GM19239 (cell line): ENCODE results near the gene LRP1B.
A peak's percentile ranks its signal among the peaks of the same experiment; 100 is the strongest.

ENCODE experiments used
- DNase-seq: peaks from one replicate; pipeline ENCODE4 v3.0.0; 2011; ENCODE audit warnings: low spot score; ENCODE audit not compliant: insufficient read length
- FAIRE-seq: peaks from 2 replicates; lab custom pipeline; 2011; peaks lifted over from hg19 to GRCh38; lab: Jason Lieb, UNC

The LRP1B gene

DNA sequence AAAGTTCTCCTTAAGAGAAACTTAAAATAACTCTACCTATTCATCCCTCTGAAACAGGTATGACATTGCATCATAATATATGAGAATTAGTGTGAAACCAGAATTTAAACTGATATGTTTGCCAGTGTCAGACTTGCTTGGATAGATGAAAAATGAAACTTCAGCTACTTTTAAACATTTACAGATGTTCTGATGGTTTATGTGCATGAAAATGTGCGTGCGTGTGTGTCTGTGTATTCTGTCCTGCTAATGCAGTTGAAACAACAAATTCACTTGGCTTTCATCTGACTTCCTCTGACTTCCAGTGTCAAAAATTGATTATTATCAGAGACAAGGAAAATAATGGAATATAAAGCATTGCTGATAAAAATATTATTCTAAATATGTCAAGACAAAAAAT lies 719.4 kb downstream of the LRP1B start:
- FAIRE-seq (no peak), DNase-seq (no peak)

DNA sequence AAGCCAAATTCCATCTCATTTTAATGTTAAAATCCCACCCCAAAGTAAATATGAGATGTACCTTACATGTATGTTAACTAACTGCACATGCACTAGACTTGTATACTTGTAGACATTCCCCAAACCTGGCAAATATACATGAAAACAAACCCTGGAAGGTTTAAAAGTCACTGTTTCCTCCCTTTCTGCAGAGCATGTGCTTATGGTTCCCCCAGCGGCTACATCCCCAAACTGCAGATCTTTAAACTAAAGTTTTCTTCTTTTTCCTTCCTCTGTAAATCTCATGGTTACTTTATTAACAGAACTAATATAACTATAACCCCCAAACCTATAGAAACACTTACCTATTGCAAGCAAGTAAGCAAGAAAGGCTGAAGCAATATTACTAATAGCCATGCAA lies 731.5 kb downstream of the LRP1B start:
- DNase-seq (no peak), FAIRE-seq (no peak)

DNA sequence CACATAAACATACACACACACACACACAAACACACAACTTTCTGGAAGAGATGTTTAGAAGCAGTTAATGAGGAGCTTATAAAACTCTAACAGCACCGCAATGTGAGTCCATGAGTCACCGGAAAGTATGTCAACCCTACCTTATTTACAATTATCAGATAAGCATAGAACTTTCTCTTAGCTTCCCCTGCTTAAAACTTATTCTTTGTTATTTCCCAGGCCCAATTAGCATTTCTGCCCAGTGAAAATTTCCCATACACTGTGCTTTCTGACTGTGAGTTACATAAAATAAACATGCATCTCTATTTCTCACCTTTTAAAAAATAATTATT lies 737.6 kb downstream of the LRP1B start:
- DNase-seq (no peak), FAIRE-seq (no peak)

DNA sequence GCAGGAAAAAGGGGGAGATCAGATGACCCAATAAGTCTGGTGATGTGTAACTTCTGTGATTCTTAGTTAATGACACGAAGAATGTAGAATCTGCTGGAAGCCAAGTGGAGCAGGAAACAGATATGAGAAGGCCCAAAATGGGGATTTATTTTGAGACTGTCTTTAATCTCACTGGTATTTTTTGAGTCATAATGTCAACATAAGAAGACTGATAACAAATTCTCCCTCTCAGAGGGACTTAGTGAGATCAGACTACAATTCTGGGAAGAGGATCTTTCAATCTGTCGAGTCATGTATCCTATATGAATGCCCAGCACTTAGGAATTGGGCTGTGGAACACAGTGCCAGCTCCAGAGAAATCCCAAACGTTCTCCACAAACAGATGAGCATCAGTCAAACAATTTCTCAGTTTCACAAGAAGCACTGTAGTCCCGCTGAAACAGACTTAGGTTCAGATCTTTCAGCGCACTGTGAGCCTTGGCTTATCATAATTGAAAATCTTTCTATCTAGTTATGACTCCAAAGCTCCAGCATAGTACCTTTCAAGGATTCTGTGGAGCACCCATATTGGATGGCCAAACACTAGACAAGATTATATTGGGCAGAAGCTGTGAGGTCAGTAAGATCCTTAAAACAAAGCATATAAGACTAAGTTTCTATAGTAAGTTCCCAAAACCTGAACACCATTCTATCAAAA lies 738.2 kb downstream of the LRP1B start:
- FAIRE-seq: no peak
- no peak for DNase-seq

DNA sequence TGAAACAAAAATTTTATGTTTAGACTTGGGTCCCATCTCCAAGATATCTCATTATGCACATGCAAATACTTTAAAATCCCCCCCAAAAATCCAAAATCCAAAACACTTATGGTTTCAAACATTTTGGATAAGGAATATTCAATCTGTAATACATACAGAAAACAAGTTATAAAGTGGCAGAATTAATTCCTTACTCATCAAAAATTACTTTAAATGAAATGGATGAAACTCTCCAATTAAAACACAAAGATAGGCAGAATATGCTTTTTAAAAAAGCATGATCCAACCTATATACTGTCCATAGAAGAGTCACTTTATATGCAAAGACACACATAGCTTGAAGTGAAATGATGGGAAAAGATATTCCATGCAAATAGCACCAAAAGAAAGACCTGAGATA lies 744.6 kb downstream of the LRP1B start:
- no peak for DNase-seq
- FAIRE-seq: peak; percentile 8

DNA sequence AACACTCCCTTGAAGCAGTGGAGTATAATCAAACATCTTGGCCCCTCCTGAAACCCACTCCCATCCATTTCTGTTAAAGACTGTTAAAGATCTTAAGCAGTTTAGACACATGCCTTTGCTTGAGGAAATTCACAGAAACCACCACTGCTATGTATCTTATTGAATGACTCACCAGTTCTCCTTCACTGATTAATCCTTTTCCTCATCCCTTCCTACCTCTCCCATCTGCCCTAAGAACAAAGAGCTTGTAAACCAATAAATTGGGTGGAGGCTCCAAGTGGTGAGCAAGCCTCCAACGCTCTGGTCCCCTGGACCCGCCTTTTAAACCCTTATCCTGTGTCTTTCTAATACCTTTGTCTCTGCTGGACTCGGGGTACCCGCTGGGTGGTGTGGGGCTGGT lies 746.1 kb downstream of the LRP1B start:
- FAIRE-seq (no peak), DNase-seq (no peak)

DNA sequence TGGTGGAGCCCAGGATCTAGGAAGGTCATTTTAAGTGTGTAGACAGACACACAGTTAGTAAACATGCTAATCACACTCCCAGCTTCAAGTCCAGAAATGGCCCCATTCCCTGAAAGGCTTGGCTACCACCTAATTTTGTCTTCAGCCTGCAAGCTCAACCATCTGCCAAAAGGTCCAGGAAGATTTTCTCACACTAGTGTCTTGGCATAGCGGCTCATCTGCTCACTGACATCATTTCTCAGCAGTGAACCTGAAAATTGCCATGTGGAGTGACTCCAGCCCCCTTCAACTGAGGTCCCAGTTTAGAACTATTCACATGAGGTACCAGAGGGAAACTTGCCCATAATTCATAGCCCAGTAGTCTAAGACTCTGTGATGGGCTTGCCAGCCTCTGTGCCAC lies 748.9 kb downstream of the LRP1B start:
- no peak for FAIRE-seq
- DNase-seq: no peak

DNA sequence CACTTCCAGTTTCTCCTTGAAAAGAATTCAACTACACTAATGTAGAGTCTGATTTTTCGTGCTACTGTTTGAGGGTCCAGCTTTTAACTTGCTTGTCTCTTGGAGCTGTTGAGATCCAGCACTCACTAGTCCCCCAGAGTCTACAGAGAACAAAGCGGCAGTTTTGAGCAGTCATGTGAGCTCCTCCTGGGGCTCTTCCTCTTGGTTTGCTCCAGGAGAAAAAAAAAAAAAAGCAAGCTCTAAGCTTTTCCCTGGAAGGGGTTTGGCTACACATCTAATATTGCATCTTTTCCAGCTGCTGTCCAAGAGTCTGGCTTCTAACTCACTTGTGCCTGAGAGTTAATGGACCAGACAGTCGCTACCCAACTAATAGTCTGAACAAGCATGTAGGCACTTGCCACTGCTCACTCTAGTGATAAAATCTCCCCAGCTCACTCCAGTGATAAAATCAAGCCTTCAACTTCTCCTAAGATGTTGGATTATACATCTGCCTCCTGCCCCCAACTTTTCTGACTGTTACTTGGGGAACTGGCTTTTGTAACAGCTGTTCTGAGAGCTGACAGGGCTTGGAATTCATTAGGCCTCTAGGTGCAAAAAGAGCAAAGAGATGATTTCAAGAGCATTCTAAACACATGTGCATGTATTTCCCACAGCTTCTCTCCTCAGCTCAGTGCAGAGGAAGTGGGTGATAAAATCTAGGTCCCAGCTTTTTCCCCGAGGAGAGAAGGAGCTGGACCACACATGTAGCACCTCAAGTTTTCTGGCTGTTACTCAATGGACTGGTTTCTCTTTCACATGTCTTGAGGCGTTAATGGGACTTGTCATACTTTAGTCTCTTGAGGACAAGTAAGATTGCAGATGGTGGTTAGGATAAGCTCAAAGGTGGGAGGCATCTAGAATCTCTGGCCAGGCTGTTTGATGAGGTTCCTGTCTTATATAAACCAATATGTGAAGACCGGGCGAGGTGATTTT lies 750.5 kb downstream of the LRP1B start:
- no peak for FAIRE-seq

DNA sequence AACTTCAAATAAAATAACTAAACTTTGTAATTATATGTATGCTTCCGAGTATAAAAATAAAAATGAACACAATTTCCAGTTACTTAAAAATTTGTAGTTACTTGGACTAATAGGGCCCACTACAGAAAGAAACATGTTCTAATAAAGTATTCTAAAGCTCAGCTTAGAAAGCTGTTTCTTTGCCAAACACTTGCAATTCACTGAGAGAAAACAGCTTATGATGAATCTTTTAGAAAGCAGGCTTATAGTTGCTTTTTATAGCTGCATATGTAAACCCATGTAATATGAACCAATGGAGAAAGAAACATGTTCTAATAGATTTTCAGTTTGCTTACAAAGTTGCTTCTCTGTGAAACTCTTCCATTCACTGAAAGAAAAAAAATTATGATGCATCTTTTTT lies 766.0 kb downstream of the LRP1B start:
- no peak for FAIRE-seq
- DNase-seq: no peak

More for the DNA sequence above, 750.5 kb downstream of the LRP1B start:
- no peak for DNase-seq

DNA sequence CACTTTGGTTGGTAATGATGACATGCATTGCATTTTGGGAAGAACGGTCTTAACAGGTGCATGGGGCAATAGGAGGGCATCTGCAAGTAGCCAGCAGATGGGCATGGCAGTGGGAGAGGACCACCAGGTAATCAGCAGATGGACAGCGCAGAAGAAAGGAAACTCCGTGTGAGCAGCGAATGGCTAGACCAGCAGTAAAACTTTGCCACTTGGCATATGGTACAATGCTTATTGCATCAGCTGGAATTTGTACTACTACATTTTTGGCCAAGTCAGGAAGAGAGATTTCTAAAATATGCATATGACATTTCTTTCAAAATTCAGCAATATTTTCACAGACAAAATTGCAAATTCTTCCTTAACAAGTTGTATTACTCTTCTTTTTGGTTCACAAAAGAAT lies 768.5 kb downstream of the LRP1B start:
- no peak for FAIRE-seq
- DNase-seq: no peak

DNA sequence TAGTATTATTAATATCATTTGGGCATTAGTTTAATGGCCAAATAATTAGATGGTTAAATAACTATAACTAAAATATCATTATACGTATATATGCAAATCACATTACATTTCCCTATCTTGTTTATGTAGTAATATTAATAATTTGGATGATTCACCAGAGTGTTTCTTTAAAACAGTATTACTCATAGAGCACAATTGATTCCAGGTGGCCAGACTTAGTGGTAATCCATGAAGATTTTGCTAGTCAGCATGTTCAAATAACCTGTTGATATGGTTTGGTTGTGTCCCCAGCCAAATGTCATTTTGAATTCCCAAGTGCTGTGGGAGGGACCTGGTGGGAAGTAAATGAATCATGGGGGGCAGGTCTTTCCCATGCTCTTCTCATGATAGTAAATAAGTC lies 782.3 kb downstream of the LRP1B start:
- DNase-seq (no peak), FAIRE-seq (no peak)

DNA sequence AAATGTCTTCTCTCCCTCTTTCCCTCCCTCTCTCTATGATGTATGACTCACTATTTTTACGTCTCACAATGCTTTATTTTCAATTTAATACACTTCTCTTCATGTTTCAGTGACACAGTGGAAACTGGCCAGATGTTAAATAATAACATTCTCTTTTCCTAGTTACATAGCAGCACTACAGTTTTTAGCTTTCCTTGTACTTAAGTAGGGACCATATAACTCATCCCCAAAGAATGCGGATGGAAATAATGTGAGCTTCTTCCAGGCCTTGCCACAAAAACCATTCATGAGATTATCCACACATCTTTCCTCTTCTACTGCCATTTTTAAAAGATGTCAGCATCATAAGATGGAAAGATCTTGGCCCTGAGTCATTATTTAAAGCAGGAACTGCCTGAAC lies 789.4 kb downstream of the LRP1B start:
- no peak for DNase-seq
- no peak for FAIRE-seq

DNA sequence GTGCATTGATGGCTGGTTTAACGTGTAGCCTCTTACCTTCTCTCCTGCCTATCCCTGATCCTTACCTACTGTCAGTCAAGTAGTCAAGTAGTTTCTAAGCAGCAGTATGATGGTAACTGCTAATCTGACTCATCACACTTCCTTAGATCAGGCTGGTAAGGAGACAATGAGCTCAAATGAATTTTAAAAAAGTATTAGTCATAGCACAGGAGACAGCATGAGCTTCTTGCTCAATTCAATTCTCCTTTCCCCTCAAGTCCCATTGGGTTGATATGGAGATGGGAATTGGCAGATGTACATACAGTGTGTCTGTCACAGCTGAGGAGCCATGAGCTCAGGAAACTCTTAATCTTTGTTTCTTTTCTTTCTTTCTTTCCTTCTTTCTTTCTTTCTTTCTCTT lies 799.7 kb downstream of the LRP1B start:
- no peak for DNase-seq
- FAIRE-seq: no peak

DNA sequence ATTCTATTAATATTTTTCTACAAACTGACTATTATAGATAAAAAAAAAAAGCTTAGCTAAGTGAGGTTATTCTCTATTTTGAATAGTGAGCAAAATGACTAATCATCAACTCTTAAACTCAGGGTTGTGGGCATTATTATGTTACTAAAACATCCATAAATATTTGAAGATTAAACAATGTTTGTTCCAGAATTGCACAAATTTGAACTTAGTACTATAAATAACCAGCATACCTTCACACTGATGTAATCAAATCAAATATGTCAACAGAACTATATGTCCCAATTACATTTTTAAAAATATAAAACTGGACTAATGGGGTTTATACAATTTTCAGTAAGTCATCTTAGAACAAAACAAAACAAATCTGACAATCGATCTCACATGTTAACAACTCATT lies 800.9 kb downstream of the LRP1B start:
- no peak for FAIRE-seq
- no peak for DNase-seq

DNA sequence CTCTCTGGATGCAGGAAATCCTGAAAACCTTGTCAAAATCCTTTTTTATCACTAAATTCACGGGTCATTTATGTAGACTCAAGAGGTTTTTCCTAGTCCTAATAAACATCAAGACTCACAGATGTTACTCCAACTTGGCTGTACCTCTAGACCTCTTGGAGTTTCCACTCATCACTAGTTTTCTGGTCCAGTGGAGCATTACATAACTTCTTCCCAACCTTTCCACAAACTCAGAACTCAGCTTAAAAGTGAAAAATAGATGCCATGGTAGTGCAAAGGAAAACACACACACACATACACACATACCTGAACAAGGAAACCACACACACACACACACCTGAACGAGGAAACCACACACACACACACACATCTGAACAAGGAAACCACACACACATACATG lies 807.2 kb downstream of the LRP1B start:
- DNase-seq (no peak), FAIRE-seq (no peak)

DNA sequence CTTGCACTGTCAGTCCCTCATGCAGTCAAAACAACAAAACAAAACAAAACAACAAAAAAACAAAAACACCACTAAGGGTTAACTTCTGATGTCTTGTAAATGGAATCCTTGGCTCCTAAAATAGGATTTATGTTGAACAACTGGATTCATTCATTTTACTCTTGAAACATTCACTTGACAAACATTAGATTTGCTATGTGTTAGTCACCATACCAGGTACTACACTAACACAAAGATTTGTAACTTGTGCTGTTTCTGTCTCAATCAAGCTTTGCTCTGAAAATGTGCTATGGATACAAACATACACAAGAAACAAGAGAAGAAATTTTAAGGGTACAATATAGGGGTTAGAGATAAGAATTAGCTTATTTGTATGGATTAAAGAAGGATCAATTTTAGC lies 812.8 kb downstream of the LRP1B start:
- no peak for DNase-seq
- no peak for FAIRE-seq

DNA sequence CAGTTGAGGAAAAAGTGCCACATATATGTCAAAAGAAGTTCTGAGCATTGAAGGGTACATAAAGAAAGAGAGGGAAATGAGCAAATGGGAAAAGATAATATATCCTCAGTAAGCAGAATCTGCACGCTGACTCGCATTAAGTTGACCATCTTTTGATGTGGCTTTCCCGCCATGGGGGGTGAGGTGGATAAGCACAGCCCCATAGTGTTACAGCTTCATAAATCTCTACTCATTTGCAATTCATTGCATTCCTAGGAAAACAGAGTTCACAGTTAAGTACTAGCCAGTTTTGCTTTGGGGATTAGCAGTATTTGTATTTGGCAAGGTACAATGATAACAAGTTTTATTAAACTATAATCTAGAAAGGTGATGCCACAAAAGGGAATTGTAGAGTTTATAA lies 814.2 kb downstream of the LRP1B start:
- DNase-seq: no peak

DNA sequence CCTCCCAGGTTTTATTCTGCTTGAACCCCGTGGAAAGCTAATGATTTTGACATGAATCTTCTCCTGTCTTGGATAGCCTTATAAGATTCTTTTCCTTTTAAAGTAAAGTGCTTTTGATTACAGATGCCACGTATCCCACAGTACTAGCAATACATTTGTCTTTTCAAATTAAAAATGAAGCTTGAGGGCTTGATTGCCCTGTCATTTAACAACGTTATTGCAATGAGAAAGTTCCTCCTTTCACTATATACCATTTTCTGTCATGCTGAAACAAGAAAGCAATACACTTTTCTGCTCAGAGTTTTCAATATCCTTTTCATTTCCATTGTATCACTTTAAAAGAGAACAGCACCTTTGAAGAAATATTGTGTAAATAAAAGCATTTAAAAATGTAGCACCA lies 814.7 kb downstream of the LRP1B start:
- DNase-seq: no peak
- no peak for FAIRE-seq

More for the DNA sequence above, 814.2 kb downstream of the LRP1B start:
- FAIRE-seq: no peak

DNA sequence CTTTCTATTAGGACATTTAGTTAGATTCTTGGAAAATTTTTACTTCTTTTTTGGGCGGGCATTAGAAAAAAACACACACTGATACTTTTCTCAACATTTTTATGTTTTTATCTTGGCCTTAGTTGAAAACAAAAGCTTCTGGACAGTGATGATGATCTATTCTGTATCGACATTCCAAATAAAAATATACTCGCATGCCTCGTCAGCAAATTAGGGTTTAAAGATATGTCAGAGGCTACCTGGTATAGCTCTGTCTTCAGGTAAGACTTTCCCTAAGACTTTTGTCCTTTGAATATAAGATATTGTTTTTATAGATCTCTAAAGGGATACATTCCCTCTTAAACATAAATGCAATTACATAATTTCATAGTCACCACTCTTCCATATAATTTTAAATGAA lies 816.8 kb downstream of the LRP1B start:
- FAIRE-seq (no peak), DNase-seq (no peak)

DNA sequence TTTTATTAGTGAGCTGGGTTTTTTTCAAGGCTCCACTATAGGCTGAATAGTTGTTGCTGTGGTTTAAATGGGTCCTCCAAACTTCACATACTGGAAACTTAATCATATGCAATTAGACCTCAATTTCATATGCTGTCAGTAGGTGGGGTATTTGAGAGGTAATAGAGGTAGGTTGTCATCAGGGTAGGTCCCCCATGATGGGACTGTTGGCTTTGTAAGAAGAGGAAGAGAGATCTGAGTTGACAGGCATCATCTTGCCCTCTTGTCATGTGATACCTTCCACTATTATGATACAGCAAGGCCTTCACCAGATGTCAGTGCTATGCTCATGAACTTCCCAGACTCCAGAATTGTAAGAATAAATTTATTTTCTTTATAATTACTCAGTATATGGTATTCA lies 819.4 kb downstream of the LRP1B start:
- DNase-seq (no peak), FAIRE-seq (no peak)

DNA sequence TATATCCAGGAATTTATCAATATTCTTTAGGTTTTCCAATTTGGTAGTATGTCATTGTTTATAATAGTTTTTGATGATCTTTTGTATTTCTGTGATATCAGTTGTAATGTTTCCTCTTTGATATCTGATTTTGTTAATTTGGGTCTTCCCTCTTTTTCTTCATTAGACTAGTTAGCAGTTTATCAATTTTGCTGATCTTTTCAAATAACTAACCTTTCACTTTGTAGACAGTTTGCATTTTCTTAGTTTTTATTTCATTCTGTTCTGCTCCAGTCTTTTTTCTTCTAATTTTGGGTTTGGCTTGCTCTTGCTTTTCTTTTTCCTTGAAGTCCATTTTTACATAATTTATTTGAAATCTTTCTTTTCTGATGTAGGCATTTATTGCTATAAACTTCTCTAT lies 824.4 kb downstream of the LRP1B start:
- FAIRE-seq (no peak), DNase-seq (no peak)

DNA sequence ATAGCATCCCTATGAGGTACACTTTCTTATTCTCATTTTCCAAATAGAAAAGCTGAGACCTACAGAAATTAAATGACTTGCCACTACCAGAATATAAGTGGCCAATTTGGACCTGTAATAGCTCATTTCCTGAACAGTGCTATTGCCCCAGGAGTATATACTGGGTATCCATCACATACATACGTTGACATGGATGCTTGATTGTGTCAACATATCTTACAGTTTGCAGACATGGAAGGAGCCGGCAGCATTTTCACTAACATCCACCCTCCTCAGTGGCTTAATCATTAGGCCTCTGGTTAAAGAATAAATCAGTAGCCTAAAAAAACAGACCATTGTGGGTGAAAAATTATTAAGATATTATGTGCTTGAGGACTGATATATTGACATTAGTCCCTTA lies 829.3 kb downstream of the LRP1B start:
- DNase-seq: no peak
- FAIRE-seq: no peak
